Tibial nerve (tissue), 4 donors: ENCODE results near the gene GRAMD1A. TPM values are rescaled to one million over a fixed set of nuclear protein-coding genes. Genes with fewer than 3 reads are reported as not detected.

Experiments
- DNase-seq, 2 donors: peaks; one replicate each; pipeline ENCODE4 v3.0.0-alpha.2; 2019; ENCODE audit warnings: low spot score in 2 of 2
- H3K27ac ChIP-seq, 4 donors: fragments of 200-600 bp; sonication (generic) in 3 of 4; one replicate each; pipeline ENCODE4 v1.5.1; 2017 to 2019; ENCODE audit warnings: mild to moderate bottlenecking in 1 of 4
- H3K27me3 ChIP-seq, 2 donors: fragments of 200-600 bp; sonication (generic) in 1 of 2; one replicate each; pipeline versions ENCODE4 v1.5.1 to v1.6.0; 2017 to 2019
- H3K36me3 ChIP-seq, 3 donors: fragments of 200-600 bp; sonication (generic); one replicate each; pipeline ENCODE4 v1.5.1; 2018 to 2019
- H3K4me1 ChIP-seq, 4 donors: fragments of 200-600 bp; sonication (generic) in 3 of 4; one replicate each; pipeline ENCODE4 v1.5.1; 2017 to 2019
- H3K4me3 ChIP-seq, 4 donors: fragments of 200-600 bp; sonication (generic) in 3 of 4; one replicate each; pipeline ENCODE4 v1.5.1; 2017 to 2019; ENCODE audit warnings: mild to moderate bottlenecking in 1 of 4, moderate library complexity in 1 of 4
- H3K9me3 ChIP-seq, 4 donors: fragments of 200-600 bp; sonication (generic) in 3 of 4; one replicate each; pipeline ENCODE4 v1.5.1; 2017 to 2019
- EP300 ChIP-seq, 2 donors: sonication (generic); formaldehyde crosslinking; IDR thresholded peaks; one replicate each; pipeline ENCODE4 v1.6.1; 2017; ENCODE audit warnings: antibody characterized with exemption in 2 of 2, mild to moderate bottlenecking in 1 of 2
- POLR2A ChIP-seq, 2 donors: fragments of 450-650 bp; IDR thresholded peaks; one replicate each; pipeline ENCODE4 v1.6.1; 2017; ENCODE audit warnings: antibody characterized with exemption in 2 of 2, mild to moderate bottlenecking in 2 of 2, moderate library complexity in 2 of 2
- WGBS, 2 donors: methylation state at CpG; one replicate each; pipeline ENCODE4 v1.1.5; 2018; 5-methylcytosine and 5-hydroxymethylcytosine counted together
- total RNA-seq, 4 donors: library from RNA; depleted of rRNA; stranded (reverse); fragments of >200 nt; gene quantifications; one replicate each; pipeline ENCODE4 v1.1.0, GENCODE V29; 2016
- TF ChIP-seq, protein P1 (sequence below), 5 experiments: fragments of 200-600 bp in 3 of 5; fragments of 450-650 bp in 2 of 5; sonication (generic) in 3 of 5; IDR thresholded peaks; one replicate each; pipeline ENCODE4 v1.5.1; 2016 to 2019; ENCODE audit warnings: antibody characterized with exemption in 5 of 5, mild to moderate bottlenecking in 3 of 5, moderate library complexity in 2 of 5

The GRAMD1A gene
- total RNA-seq, 4 donors from 2014 or later, result 53.1 to 108 (median 61.6) TPM

DNA sequence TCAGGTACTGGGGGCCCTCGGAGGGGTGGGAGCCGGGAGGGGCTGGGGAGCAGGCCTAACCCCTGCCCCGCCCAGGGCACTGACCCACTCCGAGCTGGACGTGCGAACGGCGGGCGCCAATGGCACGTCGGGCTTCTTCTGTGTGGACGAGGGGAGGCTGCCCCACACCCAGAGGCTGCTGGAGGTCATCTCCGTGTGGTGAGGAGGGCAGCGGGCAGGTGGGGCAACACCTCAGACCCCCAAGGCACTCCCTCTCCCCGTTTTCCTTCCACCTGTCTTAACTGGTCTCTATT lies 59.6 kb downstream of the GRAMD1A start:
- Histone ChIP-seq H3K27me3 (no peaks in the 10 kb centered on the region), H3K27ac (no peak overlapping the region), H3K36me3 (no peaks in the 10 kb centered on the region), H3K4me1 (no peaks in the 10 kb centered on the region), H3K9me3 (no peaks in the 10 kb centered on the region), H3K4me3 (no peak overlapping the region)
- no peak for DNase-seq
- 85 to 86% methylated on average over 9 to 15 of the region's 15 CpGs for WGBS, 2 donors
- TF ChIP-seq EP300 (IDR thresholded peaks at IDR 0.05), result no peak
- TF ChIP-seq, protein P1, sequence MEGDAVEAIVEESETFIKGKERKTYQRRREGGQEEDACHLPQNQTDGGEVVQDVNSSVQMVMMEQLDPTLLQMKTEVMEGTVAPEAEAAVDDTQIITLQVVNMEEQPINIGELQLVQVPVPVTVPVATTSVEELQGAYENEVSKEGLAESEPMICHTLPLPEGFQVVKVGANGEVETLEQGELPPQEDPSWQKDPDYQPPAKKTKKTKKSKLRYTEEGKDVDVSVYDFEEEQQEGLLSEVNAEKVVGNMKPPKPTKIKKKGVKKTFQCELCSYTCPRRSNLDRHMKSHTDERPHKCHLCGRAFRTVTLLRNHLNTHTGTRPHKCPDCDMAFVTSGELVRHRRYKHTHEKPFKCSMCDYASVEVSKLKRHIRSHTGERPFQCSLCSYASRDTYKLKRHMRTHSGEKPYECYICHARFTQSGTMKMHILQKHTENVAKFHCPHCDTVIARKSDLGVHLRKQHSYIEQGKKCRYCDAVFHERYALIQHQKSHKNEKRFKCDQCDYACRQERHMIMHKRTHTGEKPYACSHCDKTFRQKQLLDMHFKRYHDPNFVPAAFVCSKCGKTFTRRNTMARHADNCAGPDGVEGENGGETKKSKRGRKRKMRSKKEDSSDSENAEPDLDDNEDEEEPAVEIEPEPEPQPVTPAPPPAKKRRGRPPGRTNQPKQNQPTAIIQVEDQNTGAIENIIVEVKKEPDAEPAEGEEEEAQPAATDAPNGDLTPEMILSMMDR (IDR thresholded peaks at IDR 0.05), result no peak
- TF ChIP-seq POLR2A (IDR thresholded peaks at IDR 0.05), result no peak

DNA sequence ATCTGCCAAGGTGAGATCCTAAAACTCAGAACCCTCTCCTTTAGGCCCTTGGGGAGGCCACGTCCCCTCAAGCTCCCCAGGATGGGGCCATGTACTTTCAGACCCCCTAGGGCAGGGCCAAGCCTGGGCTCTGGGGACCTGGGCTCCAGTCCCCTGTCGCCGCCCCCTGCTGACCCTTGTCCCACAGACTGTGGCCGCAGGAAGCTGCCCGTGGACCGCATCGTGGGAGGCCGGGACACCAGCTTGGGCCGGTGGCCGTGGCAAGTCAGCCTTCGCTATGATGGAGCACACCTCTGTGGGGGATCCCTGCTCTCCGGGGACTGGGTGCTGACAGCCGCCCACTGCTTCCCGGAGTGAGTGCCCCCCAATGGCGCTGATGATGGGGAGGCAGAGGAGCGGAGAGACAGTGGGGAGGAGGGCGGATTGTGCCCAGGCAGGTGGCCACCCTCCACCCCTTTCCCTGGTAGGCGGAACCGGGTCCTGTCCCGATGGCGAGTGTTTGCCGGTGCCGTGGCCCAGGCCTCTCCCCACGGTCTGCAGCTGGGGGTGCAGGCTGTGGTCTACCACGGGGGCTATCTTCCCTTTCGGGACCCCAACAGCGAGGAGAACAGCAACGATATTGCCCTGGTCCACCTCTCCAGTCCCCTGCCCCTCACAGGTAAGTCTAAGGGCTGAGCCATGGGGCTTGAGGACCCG lies 60.2 kb downstream of the GRAMD1A start:
- no peaks in the 10 kb centered on the region for H3K27me3 ChIP-seq
- WGBS, 2 donors, result 89 to 90% methylated on average over 26 to 27 of the region's 29 CpGs
- H3K4me1 ChIP-seq, result no peaks in the 10 kb centered on the region
- DNase-seq, result no peak
- H3K36me3 ChIP-seq, result no peaks in the 10 kb centered on the region
- no peak for TF ChIP-seq POLR2A (IDR thresholded peaks at IDR 0.05)
- no peak for TF ChIP-seq EP300 (IDR thresholded peaks at IDR 0.05)
- TF ChIP-seq, protein P1 (IDR thresholded peaks at IDR 0.05), result no peak
- no peaks in the 10 kb centered on the region for H3K9me3 ChIP-seq
- H3K27ac ChIP-seq, result no peak overlapping the region
- H3K4me3 ChIP-seq, result no peak overlapping the region

DNA sequence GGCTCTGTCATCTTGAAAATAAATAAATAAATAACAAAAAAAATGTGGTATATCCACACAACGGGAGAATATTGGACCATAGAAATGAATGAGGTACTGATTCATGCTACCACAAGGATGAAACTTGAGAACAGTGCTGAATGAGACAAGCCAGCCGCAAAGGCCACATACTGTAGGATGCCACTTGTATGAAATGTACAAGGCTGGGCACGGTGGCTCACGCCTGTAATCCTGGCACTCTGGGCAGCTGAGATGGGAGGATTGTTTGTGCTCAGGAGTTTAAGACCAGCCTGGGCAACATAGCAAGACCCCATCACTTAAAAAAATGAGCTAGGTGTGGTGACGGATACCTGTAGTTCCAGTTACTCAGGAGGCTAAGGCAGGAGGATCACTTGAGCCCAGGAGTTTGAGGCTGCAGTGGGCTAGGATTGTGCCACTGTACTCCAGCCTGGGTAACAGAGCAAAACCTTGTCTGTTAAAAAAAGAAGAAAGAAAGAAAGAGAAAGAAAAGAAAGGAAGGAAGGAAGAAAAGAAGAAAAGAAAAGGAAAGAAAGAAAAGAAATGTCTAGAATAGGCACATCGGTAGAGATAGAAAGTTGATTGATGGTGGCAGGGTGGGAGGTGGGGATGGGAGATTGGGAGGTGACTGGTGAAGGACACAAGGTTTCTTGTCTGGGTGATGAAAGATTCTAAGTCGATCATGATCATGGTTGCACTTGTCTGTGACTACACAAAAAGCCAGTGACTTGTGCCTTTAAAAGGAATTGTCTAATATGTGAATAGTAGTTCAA lies 61.7 kb downstream of the GRAMD1A start:
- no peak for TF ChIP-seq EP300 (IDR thresholded peaks at IDR 0.05)
- TF ChIP-seq, protein P1 (IDR thresholded peaks at IDR 0.05), result no peak
- TF ChIP-seq POLR2A (IDR thresholded peaks at IDR 0.05), result no peak
- H3K36me3 ChIP-seq, result no peaks in the 10 kb centered on the region
- no peak for DNase-seq
- WGBS, 2 donors, result 70 to 73% methylated on average over 7 of the region's 7 CpGs
- H3K4me1 ChIP-seq, result no peaks in the 10 kb centered on the region
- no peaks in the 10 kb centered on the region for H3K9me3 ChIP-seq
- H3K27ac ChIP-seq, result no peak overlapping the region
- H3K4me3 ChIP-seq, result no peak overlapping the region
- H3K27me3 ChIP-seq, result no peaks in the 10 kb centered on the region

DNA sequence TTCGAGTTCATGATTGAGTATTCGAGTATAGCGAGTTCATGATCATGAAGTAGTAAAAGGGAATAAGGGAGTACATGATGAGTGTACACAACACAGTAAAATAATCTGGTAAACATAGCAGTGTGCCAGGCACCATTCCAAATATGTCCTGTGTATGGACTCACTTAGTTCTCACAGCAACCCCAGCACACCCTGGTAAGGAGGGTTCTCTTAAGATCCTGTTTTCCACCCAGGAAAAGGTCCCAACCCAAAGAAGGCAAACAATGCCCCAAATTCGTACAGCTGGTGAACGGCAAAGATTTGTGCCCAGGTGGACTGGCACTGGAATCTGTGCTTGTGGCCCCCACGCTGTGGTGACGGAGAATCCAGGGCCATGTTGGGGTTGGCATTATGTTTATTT lies 62.8 kb downstream of the GRAMD1A start:
- no peaks in the 10 kb centered on the region for H3K9me3 ChIP-seq
- H3K27ac ChIP-seq, result no peak overlapping the region
- WGBS, 2 donors, result 83 to 89% methylated on average over 7 of the region's 7 CpGs
- TF ChIP-seq, protein P1 (IDR thresholded peaks at IDR 0.05), result no peak
- TF ChIP-seq EP300 (IDR thresholded peaks at IDR 0.05) (no peak), POLR2A (IDR thresholded peaks at IDR 0.05) (no peak)
- no peak overlapping the region for H3K4me3 ChIP-seq
- no peak for DNase-seq
- H3K36me3 ChIP-seq, result no peaks in the 10 kb centered on the region
- peaks cover 0 to 8% (median 2%) of the 10 kb centered on the region in 4 donors for H3K4me1 ChIP-seq
- no peaks in the 10 kb centered on the region for H3K27me3 ChIP-seq
